ENCODE results near the gene OR52B2. TPM values are rescaled to one million over a fixed set of nuclear protein-coding genes. Genes with fewer than 3 reads are reported as not detected.
"Not testable (repeated sequence)": the region's sequence is repeated elsewhere in the genome, so short reads cannot be mapped to it uniquely, and the experiment has no call there.

The OR52B2 gene
- total RNA-seq, 1 donor from 2014 or later, result not detected

DNA sequence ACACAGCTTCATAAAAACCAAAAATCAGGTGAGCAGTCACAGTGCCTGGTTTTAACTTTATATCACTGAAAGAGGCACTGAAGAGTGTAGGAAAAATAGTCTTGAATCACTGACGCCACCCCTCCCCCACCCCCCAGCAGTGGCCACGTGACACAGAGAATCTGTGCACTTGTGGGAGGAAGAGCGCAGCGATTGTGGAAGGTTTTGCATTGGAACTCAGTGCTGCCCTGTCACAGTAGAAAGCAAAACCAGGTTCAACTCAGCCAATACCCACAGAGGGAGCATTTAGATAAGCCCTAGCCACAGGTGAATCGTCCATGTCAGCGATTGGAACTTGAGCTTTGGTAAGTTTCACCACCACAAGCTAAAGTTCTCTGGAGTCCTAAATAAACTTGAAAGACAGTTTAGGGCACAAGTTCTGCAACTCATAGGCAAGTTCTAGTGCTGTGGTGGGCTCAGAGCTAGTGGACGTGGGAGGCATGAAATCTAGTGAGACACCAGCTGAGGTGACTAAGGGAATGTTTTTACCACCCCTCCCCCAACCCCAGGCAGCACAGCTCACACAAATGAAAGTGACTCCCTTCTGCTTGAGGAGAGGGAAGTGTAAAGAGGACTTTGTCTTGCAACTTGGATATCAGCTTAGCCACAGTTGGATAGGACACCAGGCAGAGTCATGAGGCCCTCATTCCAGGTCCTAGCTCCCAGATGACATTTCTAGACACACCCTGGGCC lies 13.3 kb downstream of the OR52B2 start:
- H3K27ac Mint-ChIP-seq (ENCODE audit: unreplicated experiment), result no peak overlapping the region

DNA sequence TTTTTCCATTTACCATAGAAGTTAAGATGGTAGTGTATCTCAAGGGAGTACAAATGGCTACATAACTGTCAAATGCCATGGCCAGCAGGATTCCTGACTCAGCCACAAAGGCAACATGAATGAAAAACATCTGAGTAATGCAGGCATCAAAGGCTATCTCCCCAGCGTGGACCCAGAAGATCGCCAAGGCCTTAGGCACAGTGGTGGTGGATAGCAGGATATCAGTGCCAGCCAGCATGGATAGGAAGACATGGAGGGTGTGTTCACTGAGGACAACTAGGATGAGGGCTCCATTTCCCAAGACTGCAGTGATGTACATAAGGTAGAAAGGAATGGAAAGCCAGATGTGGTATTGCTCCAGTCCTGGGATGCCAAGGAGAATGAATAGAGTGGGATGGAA lies 18.0 kb downstream of the OR52B2 start:
- no peak overlapping the region for H3K4me3 Mint-ChIP-seq (ENCODE audit: unreplicated experiment)

More for the DNA sequence above, 13.3 kb downstream of the OR52B2 start:
- H3K9me3 Mint-ChIP-seq (ENCODE audit: low read depth), result no peaks in the 10 kb centered on the region
- no peak for TF ChIP-seq CTCF (IDR thresholded peaks at IDR 0.05)
- H3K36me3 Mint-ChIP-seq (ENCODE audit: low read depth), result no peaks in the 10 kb centered on the region
- DNase-seq (ENCODE audit: low spot score), result no peak
- no peak overlapping the region for H3K4me3 Mint-ChIP-seq (ENCODE audit: unreplicated experiment)
- H3K4me1 Mint-ChIP-seq (ENCODE audit: low read depth), result no peaks in the 10 kb centered on the region
- peaks cover 4% of the 10 kb centered on the region for H3K27me3 Mint-ChIP-seq (ENCODE audit: low read depth)

GRCh38 chr11:6151117-6151516 lies 19.0 kb downstream of the OR52B2 start:
- TF ChIP-seq CTCF (IDR thresholded peaks at IDR 0.05), result no peak
- Mint-ChIP-seq H3K36me3 (ENCODE audit: low read depth) (no peaks in the 10 kb centered on the region), H3K27ac (ENCODE audit: unreplicated experiment) (no peak overlapping the region), H3K4me1 (ENCODE audit: low read depth) (no peaks in the 10 kb centered on the region), H3K27me3 (ENCODE audit: low read depth) (peaks cover 2% of the 10 kb centered on the region), H3K9me3 (ENCODE audit: low read depth) (peaks cover 5% of the 10 kb centered on the region), H3K4me3 (ENCODE audit: unreplicated experiment) (no peak overlapping the region)
- DNase-seq (ENCODE audit: low spot score), result no peak

More for the DNA sequence above, 18.0 kb downstream of the OR52B2 start:
- no peak overlapping the region for H3K27ac Mint-ChIP-seq (ENCODE audit: unreplicated experiment)
- no peak for DNase-seq (ENCODE audit: low spot score)
- peaks cover 2% of the 10 kb centered on the region for H3K27me3 Mint-ChIP-seq (ENCODE audit: low read depth)
- H3K9me3 Mint-ChIP-seq (ENCODE audit: low read depth), result peaks cover 5% of the 10 kb centered on the region
- TF ChIP-seq CTCF (IDR thresholded peaks at IDR 0.05), result no peak
- H3K36me3 Mint-ChIP-seq (ENCODE audit: low read depth), result no peaks in the 10 kb centered on the region
- no peaks in the 10 kb centered on the region for H3K4me1 Mint-ChIP-seq (ENCODE audit: low read depth)

DNA sequence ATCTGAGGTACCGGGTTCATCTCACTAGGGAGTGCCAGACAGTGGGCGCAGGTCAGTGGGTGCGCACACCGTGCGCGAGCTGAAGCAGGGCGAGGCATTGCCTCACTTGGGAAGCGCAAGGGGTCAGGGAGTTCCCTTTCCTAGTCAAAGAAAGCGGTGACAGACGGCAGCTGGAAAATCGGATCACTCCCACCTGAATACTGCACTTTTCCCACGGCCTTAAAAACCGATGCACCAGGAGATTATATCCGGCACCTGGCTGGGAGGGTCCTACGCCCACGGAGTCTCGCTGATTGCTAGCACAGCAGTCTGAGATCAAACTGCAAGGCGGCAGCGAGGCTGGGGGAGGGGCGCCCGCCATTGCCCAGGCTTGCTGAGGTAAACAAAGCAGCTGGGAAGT lies 26.4 kb downstream of the OR52B2 start:
- H3K27ac Mint-ChIP-seq (ENCODE audit: unreplicated experiment), result not testable (repeated sequence)

DNA sequence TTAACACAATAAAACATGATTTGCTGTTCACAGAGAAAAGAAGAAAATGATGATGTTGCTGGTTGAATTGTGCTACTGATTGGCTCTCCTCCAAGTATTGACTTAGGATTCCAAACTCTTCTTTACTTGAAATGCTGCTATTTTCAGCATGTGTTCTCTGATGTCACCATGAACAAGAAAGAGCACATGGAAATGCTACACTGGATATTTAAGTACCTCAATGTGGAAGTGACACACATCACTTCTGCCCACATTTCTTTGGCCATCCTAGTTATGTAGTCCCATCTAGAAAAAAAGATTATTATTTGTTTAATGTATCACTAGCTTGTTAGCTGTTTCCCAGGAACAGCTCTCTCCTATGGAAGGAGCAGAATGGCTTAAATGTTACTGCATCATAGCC lies 27.2 kb downstream of the OR52B2 start:
- no peak for DNase-seq (ENCODE audit: low spot score)
- Mint-ChIP-seq H3K9me3 (ENCODE audit: low read depth) (no peaks in the 10 kb centered on the region), H3K4me3 (ENCODE audit: unreplicated experiment) (no peak overlapping the region), H3K36me3 (ENCODE audit: low read depth) (no peaks in the 10 kb centered on the region), H3K27ac (ENCODE audit: unreplicated experiment) (no peak overlapping the region), H3K4me1 (ENCODE audit: low read depth) (no peaks in the 10 kb centered on the region), H3K27me3 (ENCODE audit: low read depth) (peaks cover 14% of the 10 kb centered on the region)
- TF ChIP-seq CTCF (IDR thresholded peaks at IDR 0.05), result no peak

More for the DNA sequence above, 26.4 kb downstream of the OR52B2 start:
- H3K4me1 Mint-ChIP-seq (ENCODE audit: low read depth); H3K36me3 Mint-ChIP-seq (ENCODE audit: low read depth); H3K4me3 Mint-ChIP-seq (ENCODE audit: unreplicated experiment); H3K9me3 Mint-ChIP-seq (ENCODE audit: low read depth); DNase-seq (ENCODE audit: low spot score): not testable (repeated sequence)
- H3K27me3 Mint-ChIP-seq (ENCODE audit: low read depth), result peaks cover 10% of the 10 kb centered on the region

- not testable (repeated sequence) for H3K4me1 Mint-ChIP-seq (ENCODE audit: low read depth); DNase-seq (ENCODE audit: low spot score); H3K27ac Mint-ChIP-seq (ENCODE audit: unreplicated experiment); H3K4me3 Mint-ChIP-seq (ENCODE audit: unreplicated experiment); H3K9me3 Mint-ChIP-seq (ENCODE audit: low read depth); H3K36me3 Mint-ChIP-seq (ENCODE audit: low read depth)
- peaks cover 22% of the 10 kb centered on the region for H3K27me3 Mint-ChIP-seq (ENCODE audit: low read depth)
Measured at GRCh38 chr11:6135936-6136335, 34.2 kb downstream of the OR52B2 start.
